IMR-90 (cell line): Measurements from ENCODE around the gene NR2C2. TPM values are rescaled to one million over a fixed set of nuclear protein-coding genes. Genes with fewer than 3 reads are reported as not detected.

ENCODE experiments used
- ATAC-seq: fragments of 200-7000 bp; cut with Tn5 transposase; 2 replicates; pipeline ENCODE4 v1.9.1; 2020; ENCODE audit warnings: low read depth, mild to moderate bottlenecking, moderate library complexity
- BruUV-seq: library from RNA; stranded (reverse); fragments of 400-500 nt; replicated peaks from 2 replicates; lab custom pipeline; 2021; lab: Mats Ljungman, UMichigan
- CTCF ChIA-PET: fragments of 300-600 bp; formaldehyde crosslinking; extraction: SDS; loops from one replicate; lab custom pipeline; 2021; ENCODE audit warnings: antibody characterized with exemption; lab: Yijun Ruan, JAX
- POLR2A ChIA-PET: fragments of 300-600 bp; sonication (Branson Sonifier 250); formaldehyde crosslinking; loops from one replicate; lab custom pipeline; 2022; ENCODE audit warnings: antibody characterized with exemption; ENCODE audit not compliant: unreplicated experiment; lab: Charles Lee
- DNase-seq: peaks from one replicate; pipeline ENCODE4 v3.0.0; 2013
- H2AFZ ChIP-seq: replicated peaks from 2 replicates; pipeline ENCODE3; 2013; ENCODE audit warnings: low read length, mild to moderate bottlenecking; ENCODE audit not compliant: poor library complexity
- H2AK5ac ChIP-seq: 2 replicates; pipeline ENCODE4 v1.6.1; 2013; ENCODE audit warnings: low read depth, low read length, inconsistent platforms
- H2AK9ac ChIP-seq: replicated peaks from 2 replicates; pipeline ENCODE3; 2013; ENCODE audit warnings: mild to moderate bottlenecking, low read depth, low read length, moderate library complexity; ENCODE audit not compliant: poor library complexity
- H2BK120ac ChIP-seq: 2 replicates; pipeline ENCODE4 v1.6.1; 2013; ENCODE audit warnings: low read depth, low read length, inconsistent platforms
- H2BK15ac ChIP-seq: 3 replicates; pipeline ENCODE4 v1.6.1; 2013; ENCODE audit warnings: low read depth, low read length, inconsistent platforms
- H2BK20ac ChIP-seq: 2 replicates; pipeline ENCODE4 v1.6.1; 2013; ENCODE audit warnings: low read depth, mild to moderate bottlenecking, inconsistent platforms, low read length, moderate library complexity
- H2BK5ac ChIP-seq: 2 replicates; pipeline ENCODE4 v1.6.1; 2013; ENCODE audit warnings: mild to moderate bottlenecking, low read depth, low read length, inconsistent platforms; ENCODE audit not compliant: poor library complexity, severe bottlenecking
- H3K14ac ChIP-seq: replicated peaks from 2 replicates; pipeline ENCODE4 v1.6.1; 2013; ENCODE audit warnings: low read depth, low read length, inconsistent platforms
- H3K18ac ChIP-seq: 2 replicates; pipeline ENCODE4 v1.6.1; 2013; ENCODE audit warnings: low read depth, low read length, control low read depth
- H3K23ac ChIP-seq: 2 replicates; pipeline ENCODE4 v1.6.1; 2013; ENCODE audit warnings: low read depth, low read length, inconsistent platforms
- H3K27ac ChIP-seq: 2 replicates; pipeline ENCODE4 v1.5.1; 2013; ENCODE audit warnings: mild to moderate bottlenecking, control low read depth, low read length; ENCODE audit not compliant: insufficient read depth
- H3K27me3 ChIP-seq: 2 replicates; pipeline ENCODE4 v1.6.1; 2013; ENCODE audit warnings: low read length; ENCODE audit not compliant: control insufficient read depth, insufficient read depth
- H3K36me3 ChIP-seq: 2 replicates; pipeline ENCODE4 v1.6.1; 2013; ENCODE audit warnings: low read length, mixed read lengths; ENCODE audit not compliant: control insufficient read depth, insufficient read depth
- H3K4ac ChIP-seq: 2 replicates; pipeline ENCODE4 v1.6.1; 2013; ENCODE audit warnings: low read depth, low read length, inconsistent platforms
- H3K4me1 ChIP-seq: 2 replicates; pipeline ENCODE4 v1.6.1; 2013; ENCODE audit warnings: low read length, mixed read lengths; ENCODE audit not compliant: control insufficient read depth, insufficient read depth
- H3K4me2 ChIP-seq: 2 replicates; pipeline ENCODE4 v1.6.1; 2013; ENCODE audit warnings: low read depth, mild to moderate bottlenecking, control low read depth, low read length, moderate library complexity
- H3K4me3 ChIP-seq: 2 replicates; pipeline ENCODE4 v1.5.1; 2013; ENCODE audit warnings: low read depth, mild to moderate bottlenecking, control low read depth, low read length, moderate library complexity; ENCODE audit not compliant: insufficient read depth
- H3K56ac ChIP-seq: 2 replicates; pipeline ENCODE4 v1.6.1; 2013; ENCODE audit warnings: low read length, inconsistent platforms; ENCODE audit not compliant: insufficient read depth; ENCODE audit errors: extremely low read depth
- H3K79me1 ChIP-seq, 2 experiments: 2 replicates each; pipeline ENCODE4 v1.6.1; 2013; ENCODE audit warnings: low read length in 2 of 2, inconsistent platforms in 1 of 2, low read depth in 1 of 2
- H3K9ac ChIP-seq: 2 replicates; pipeline ENCODE4 v1.6.1; 2013; ENCODE audit warnings: low read depth, low read length, control low read depth
- H3K9me1 ChIP-seq: 2 replicates; pipeline ENCODE4 v1.6.1; 2013; ENCODE audit warnings: low read length, inconsistent platforms; ENCODE audit not compliant: insufficient read depth
- H3K9me3 ChIP-seq: 2 replicates; pipeline ENCODE4 v1.6.1; 2013; ENCODE audit warnings: low read length; ENCODE audit not compliant: control insufficient read depth, insufficient read depth
- H4K20me1 ChIP-seq: 2 replicates; pipeline ENCODE4 v1.6.1; 2013; ENCODE audit warnings: low read length, inconsistent platforms; ENCODE audit not compliant: insufficient read depth
- H4K5ac ChIP-seq: 2 replicates; pipeline ENCODE4 v1.6.1; 2013; ENCODE audit warnings: mild to moderate bottlenecking, low read depth, low read length, control low read depth
- H4K8ac ChIP-seq, 2 experiments: 2 replicates each; pipeline ENCODE4 v1.6.1; 2013; ENCODE audit warnings: low read depth in 2 of 2, low read length in 2 of 2, control low read depth in 1 of 2, inconsistent platforms in 1 of 2
- H4K91ac ChIP-seq: 2 replicates; pipeline ENCODE4 v1.6.1; 2013; ENCODE audit warnings: low read depth, low read length, inconsistent platforms; ENCODE audit not compliant: insufficient read depth
- BHLHE40 ChIP-seq: fragments of 150-350 bp; IDR thresholded peaks from 2 replicates; pipeline ENCODE4 v1.6.1; 2016; ENCODE audit warnings: mild to moderate bottlenecking, low read depth, low read length
- CHD1 ChIP-seq: IDR thresholded peaks from 2 replicates; pipeline ENCODE4 v1.6.1; 2012; ENCODE audit warnings: low read depth, low read length, improper control_type of control experiment
- MAZ ChIP-seq: IDR thresholded peaks from 2 replicates; pipeline ENCODE4 v1.6.1; 2012; ENCODE audit warnings: low read depth, mild to moderate bottlenecking, low read length, improper control_type of control experiment, moderate library complexity, borderline replicate concordance
- NFE2L2 ChIP-seq: fragments of 150-350 bp; IDR thresholded peaks from 2 replicates; pipeline ENCODE4 v1.6.1; 2016; ENCODE audit warnings: low read depth, mild to moderate bottlenecking, low read length
- POLR2A ChIP-seq: IDR thresholded peaks from 2 replicates; pipeline ENCODE4 v1.6.1; 2012; ENCODE audit warnings: mild to moderate bottlenecking, low read depth, low read length
- RAD21 ChIP-seq: IDR thresholded peaks from 2 replicates; pipeline ENCODE4 v1.6.1; 2012; ENCODE audit warnings: low read length, improper control_type of control experiment
- RCOR1 ChIP-seq: IDR thresholded peaks from 2 replicates; pipeline ENCODE4 v1.6.1; 2012; ENCODE audit warnings: mild to moderate bottlenecking, low read length, improper control_type of control experiment; ENCODE audit not compliant: insufficient replicate concordance
- SMC3 ChIP-seq: fragments of 150-350 bp; IDR thresholded peaks from 2 replicates; pipeline ENCODE4 v1.6.1; 2016; ENCODE audit warnings: low read depth, mild to moderate bottlenecking, antibody characterized with exemption, low read length, moderate library complexity
- WGBS, 2 experiments: methylation state at CpG; one replicate each; pipeline versions ENCODE4 v1.1.5 to v1.1.7; 2013; ENCODE audit warnings: missing lambda C conversion rate in 2 of 2; ENCODE audit not compliant: insufficient read length in 1 of 2; ENCODE audit errors: extremely low coverage in 2 of 2; 5-methylcytosine and 5-hydroxymethylcytosine counted together
- dilution Hi-C: fragments of 300-500 bp; cut with HindIII; formaldehyde crosslinking; loops from one replicate; pipeline ENCODE4 v1.14.3; 2018; ENCODE audit warnings: low sequenced_read_pairs; ENCODE audit not compliant: unreplicated experiment
- in situ Hi-C: fragments of 300-500 bp; cut with MboI; formaldehyde crosslinking; loops from 3 replicates; pipeline ENCODE4 v1.14.3; 2019; ENCODE audit warnings: low sequenced_read_pairs, inconsistent platforms, mixed read lengths
- intact Hi-C: fragments of 100-400 bp; cut with micrococcal nuclease; formaldehyde crosslinking; loops from 2 replicates; pipeline ENCODE4 v1.10.0; 2022
- polyA plus RNA-seq, 3 experiments: library from polyadenylated mRNA; depleted of rRNA; stranded (reverse); fragments of >200 nt; gene quantifications; 2 replicates each; pipeline ENCODE4 v1.2.3, GENCODE V29; 2012; ENCODE audit warnings: low replicate concordance in 1 of 3
- total RNA-seq: library from RNA; depleted of rRNA; stranded (reverse); fragments of >200 nt; gene quantifications from 2 replicates; pipeline ENCODE4 v1.2.3, GENCODE V29; 2012
- TF ChIP-seq, protein P1 (sequence below): fragments of 150-350 bp; IDR thresholded peaks from 2 replicates; pipeline ENCODE4 v1.6.1; 2016; ENCODE audit warnings: low read depth, mild to moderate bottlenecking, low read length, moderate library complexity, borderline replicate concordance
- TF ChIP-seq, protein P2 (sequence below): conservative IDR thresholded peaks from 2 replicates; pipeline ENCODE4 v1.5.1; 2012; ENCODE audit warnings: mild to moderate bottlenecking, low read depth, low read length, improper control_type of control experiment

Gene NR2C2
- total and polyA plus RNA-seq, 2 of the 4 experiments (the other 2 are of a cell fraction): 10.4 to 13.8 TPM

DNA sequence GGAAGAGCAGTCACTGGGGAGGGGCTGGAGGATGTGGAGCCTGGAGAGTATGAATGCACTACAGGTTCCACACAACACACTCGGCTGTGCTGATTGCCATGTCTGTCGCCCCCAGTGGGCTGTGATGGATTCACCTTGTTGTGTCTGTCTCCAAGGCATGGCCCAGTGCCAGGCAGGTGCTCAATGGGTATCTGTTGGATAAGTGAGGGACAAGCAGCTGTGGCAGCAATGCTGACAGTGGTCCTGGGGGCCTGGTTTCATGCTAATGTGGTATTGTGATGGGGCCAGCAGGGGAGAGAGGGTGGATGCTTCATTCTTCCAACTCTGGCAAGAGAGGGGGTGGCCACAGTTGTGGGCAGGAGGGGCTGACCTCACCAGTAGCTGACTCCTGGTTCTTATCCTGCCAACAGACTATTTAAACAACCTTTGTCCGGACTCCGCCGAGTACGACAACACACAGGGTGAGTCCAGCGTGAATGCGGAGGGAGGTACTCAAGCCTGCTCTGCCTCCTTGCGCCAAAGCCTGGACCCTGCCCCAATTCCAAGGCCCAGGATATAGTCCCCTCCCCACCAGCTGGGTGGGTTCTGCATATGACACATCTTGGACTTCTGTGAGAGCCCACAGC lies 47.3 kb upstream of the NR2C2 start:
- no peak overlapping the region for H3K9ac ChIP-seq
- no peak overlapping the region for H3K4me3 ChIP-seq
- H2BK120ac ChIP-seq: no peak overlapping the region
- H3K14ac ChIP-seq: no peak overlapping the region
- BruUV-seq: no TSS peak
- H3K9me3 ChIP-seq: peaks cover under 1% of the 10 kb centered on the region; the same call in 1 of the 2 replicates
- no peak overlapping the region for H3K18ac ChIP-seq
- peaks cover 10% of the 10 kb centered on the region for H3K27me3 ChIP-seq
- DNase-seq (no peak), ATAC-seq (no peak)
- no peak overlapping the region for H3K4ac ChIP-seq
- H2BK5ac ChIP-seq: no peak overlapping the region
- H3K4me1 ChIP-seq: no peaks in the 10 kb centered on the region
- H3K79me1 ChIP-seq: no peaks in the 10 kb centered on the region
- intact Hi-C loops (no loop called here), in situ Hi-C loops (no loop called here), dilution Hi-C loops (no loop called here)
- CTCF ChIA-PET: no interaction called here
- H3K56ac ChIP-seq: no peak overlapping the region
- H2AK9ac ChIP-seq: no peak overlapping the region
- TF ChIP-seq CHD1: no peak
- TF ChIP-seq NFE2L2: no peak
- no peak for TF ChIP-seq MAZ
- TF ChIP-seq, protein P1, sequence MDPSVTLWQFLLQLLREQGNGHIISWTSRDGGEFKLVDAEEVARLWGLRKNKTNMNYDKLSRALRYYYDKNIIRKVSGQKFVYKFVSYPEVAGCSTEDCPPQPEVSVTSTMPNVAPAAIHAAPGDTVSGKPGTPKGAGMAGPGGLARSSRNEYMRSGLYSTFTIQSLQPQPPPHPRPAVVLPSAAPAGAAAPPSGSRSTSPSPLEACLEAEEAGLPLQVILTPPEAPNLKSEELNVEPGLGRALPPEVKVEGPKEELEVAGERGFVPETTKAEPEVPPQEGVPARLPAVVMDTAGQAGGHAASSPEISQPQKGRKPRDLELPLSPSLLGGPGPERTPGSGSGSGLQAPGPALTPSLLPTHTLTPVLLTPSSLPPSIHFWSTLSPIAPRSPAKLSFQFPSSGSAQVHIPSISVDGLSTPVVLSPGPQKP: no peak
- TF ChIP-seq, protein P2, sequence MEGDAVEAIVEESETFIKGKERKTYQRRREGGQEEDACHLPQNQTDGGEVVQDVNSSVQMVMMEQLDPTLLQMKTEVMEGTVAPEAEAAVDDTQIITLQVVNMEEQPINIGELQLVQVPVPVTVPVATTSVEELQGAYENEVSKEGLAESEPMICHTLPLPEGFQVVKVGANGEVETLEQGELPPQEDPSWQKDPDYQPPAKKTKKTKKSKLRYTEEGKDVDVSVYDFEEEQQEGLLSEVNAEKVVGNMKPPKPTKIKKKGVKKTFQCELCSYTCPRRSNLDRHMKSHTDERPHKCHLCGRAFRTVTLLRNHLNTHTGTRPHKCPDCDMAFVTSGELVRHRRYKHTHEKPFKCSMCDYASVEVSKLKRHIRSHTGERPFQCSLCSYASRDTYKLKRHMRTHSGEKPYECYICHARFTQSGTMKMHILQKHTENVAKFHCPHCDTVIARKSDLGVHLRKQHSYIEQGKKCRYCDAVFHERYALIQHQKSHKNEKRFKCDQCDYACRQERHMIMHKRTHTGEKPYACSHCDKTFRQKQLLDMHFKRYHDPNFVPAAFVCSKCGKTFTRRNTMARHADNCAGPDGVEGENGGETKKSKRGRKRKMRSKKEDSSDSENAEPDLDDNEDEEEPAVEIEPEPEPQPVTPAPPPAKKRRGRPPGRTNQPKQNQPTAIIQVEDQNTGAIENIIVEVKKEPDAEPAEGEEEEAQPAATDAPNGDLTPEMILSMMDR: no peak
- no peak for TF ChIP-seq BHLHE40
- TF ChIP-seq SMC3: no peak
- no peak for TF ChIP-seq RCOR1
- no peak for TF ChIP-seq POLR2A
- TF ChIP-seq RAD21: no peak
- H4K8ac ChIP-seq: no peak overlapping the region
- H3K27ac ChIP-seq: no peak overlapping the region
- no peak overlapping the region for H2AK5ac ChIP-seq
- no peak overlapping the region for H2AFZ ChIP-seq
- no peak overlapping the region for H4K91ac ChIP-seq
- no peaks in the 10 kb centered on the region for H3K9me1 ChIP-seq
- H3K4me2 ChIP-seq: no peak overlapping the region
- no peak overlapping the region for H4K5ac ChIP-seq
- H2BK20ac ChIP-seq: no peak overlapping the region
- no peaks in the 10 kb centered on the region for H3K36me3 ChIP-seq
- H4K20me1 ChIP-seq: no peaks in the 10 kb centered on the region
- H3K23ac ChIP-seq: no peak overlapping the region
- 87% methylated on average over 8 of the region's 9 CpGs; no CpG with 5 or more reads in 1 of the 2 experiments for WGBS, 2 experiments
- POLR2A ChIA-PET: no interaction called here
- no peak overlapping the region for H2BK15ac ChIP-seq
